Activated naive CD4-positive, alpha-beta T cell treated with anti-CD3 and anti-CD28 coated beads, Interleukin-2, amount 50 U/mL, for 24 hours (primary cell): ENCODE data around the gene LIN7C.
A peak's percentile ranks its signal among the peaks of the same experiment; 100 is the strongest.

Source experiments
- H3K27ac Mint-ChIP-seq: one replicate; pipeline ENCODE4 v1.8.0; 2021; ENCODE audit warnings: mild to moderate bottlenecking, mixed read lengths
- H3K27me3 Mint-ChIP-seq: one replicate; pipeline ENCODE4 v1.8.0; 2021; ENCODE audit warnings: mixed read lengths
- H3K36me3 Mint-ChIP-seq: one replicate; pipeline ENCODE4 v1.8.0; 2021; ENCODE audit warnings: mixed read lengths
- H3K4me1 Mint-ChIP-seq: one replicate; pipeline ENCODE4 v1.8.0; 2021; ENCODE audit warnings: mixed read lengths
- H3K4me3 Mint-ChIP-seq: one replicate; pipeline ENCODE4 v1.8.0; 2021; ENCODE audit warnings: mild to moderate bottlenecking, mixed read lengths
- H3K9me3 Mint-ChIP-seq: one replicate; pipeline ENCODE4 v1.8.0; 2021; ENCODE audit warnings: mixed read lengths

The LIN7C gene

GRCh38 chr11:27506200-27507182 lies at the start of gene LIN7C:
Gene LIN7C, minus strand, starts transcription at chr11:27506769. Its CDS starts 17 bp downstream, at chr11:27506752.
- Mint-ChIP-seq H3K36me3 (peaks cover 8% of the 10 kb centered on the region), H3K9me3 (no peaks in the 10 kb centered on the region), H3K27ac (peak within 1 kb of the TSS; percentile 99), H3K27me3 (no peaks in the 10 kb centered on the region), H3K4me1 (peaks cover 55% of the 10 kb centered on the region), H3K4me3 (peak within 1 kb of the TSS; percentile 99)

GRCh38 chr11:27555264-27555663 lies 48.7 kb upstream of the LIN7C start:
- Mint-ChIP-seq H3K27ac (no peak overlapping the region), H3K4me3 (no peak overlapping the region), H3K9me3 (no peaks in the 10 kb centered on the region), H3K4me1 (no peaks in the 10 kb centered on the region), H3K27me3 (no peaks in the 10 kb centered on the region), H3K36me3 (peaks cover 4% of the 10 kb centered on the region)

- H3K27ac Mint-ChIP-seq, result no peak overlapping the region
- H3K9me3 Mint-ChIP-seq, result no peaks in the 10 kb centered on the region
- H3K27me3 Mint-ChIP-seq, result no peaks in the 10 kb centered on the region
- H3K36me3 Mint-ChIP-seq, result peaks cover 3% of the 10 kb centered on the region
- H3K4me3 Mint-ChIP-seq, result no peak overlapping the region
- H3K4me1 Mint-ChIP-seq, result no peaks in the 10 kb centered on the region
Observed at GRCh38 chr11:27553186-27553585, 46.6 kb upstream of the LIN7C start.

GRCh38 chr11:27552341-27552740 lies 45.8 kb upstream of the LIN7C start:
- Mint-ChIP-seq H3K36me3 (peaks cover 3% of the 10 kb centered on the region), H3K27ac (no peak overlapping the region), H3K4me1 (no peaks in the 10 kb centered on the region), H3K27me3 (no peaks in the 10 kb centered on the region), H3K9me3 (no peaks in the 10 kb centered on the region), H3K4me3 (no peak overlapping the region)

- no peaks in the 10 kb centered on the region for H3K27me3 Mint-ChIP-seq
- H3K27ac Mint-ChIP-seq, result no peak overlapping the region
- no peaks in the 10 kb centered on the region for H3K4me1 Mint-ChIP-seq
- H3K9me3 Mint-ChIP-seq, result no peaks in the 10 kb centered on the region
- no peak overlapping the region for H3K4me3 Mint-ChIP-seq
- peaks cover 3% of the 10 kb centered on the region for H3K36me3 Mint-ChIP-seq
Observed at GRCh38 chr11:27551127-27551526, 44.6 kb upstream of the LIN7C start.

- peaks cover 16% of the 10 kb centered on the region for H3K36me3 Mint-ChIP-seq
- H3K4me1 Mint-ChIP-seq, result no peaks in the 10 kb centered on the region
- H3K9me3 Mint-ChIP-seq, result no peaks in the 10 kb centered on the region
- H3K4me3 Mint-ChIP-seq, result no peak overlapping the region
- H3K27me3 Mint-ChIP-seq, result no peaks in the 10 kb centered on the region
- no peak overlapping the region for H3K27ac Mint-ChIP-seq
Observed at GRCh38 chr11:27545946-27546345, 39.4 kb upstream of the LIN7C start.

- Mint-ChIP-seq H3K36me3 (peaks cover 17% of the 10 kb centered on the region), H3K9me3 (no peaks in the 10 kb centered on the region), H3K4me1 (no peaks in the 10 kb centered on the region)
Observed at GRCh38 chr11:27545035-27545434, 38.5 kb upstream of the LIN7C start.

GRCh38 chr11:27541790-27542189 lies 35.2 kb upstream of the LIN7C start:
- Mint-ChIP-seq H3K27me3 (no peaks in the 10 kb centered on the region), H3K36me3 (peaks cover 17% of the 10 kb centered on the region), H3K4me3 (no peak overlapping the region), H3K27ac (no peak overlapping the region), H3K4me1 (no peaks in the 10 kb centered on the region), H3K9me3 (no peaks in the 10 kb centered on the region)

More at GRCh38 chr11:27545035-27545434, 38.5 kb upstream of the LIN7C start:
- Mint-ChIP-seq H3K4me3 (no peak overlapping the region), H3K27me3 (no peaks in the 10 kb centered on the region), H3K27ac (no peak overlapping the region)

- Mint-ChIP-seq H3K9me3 (no peaks in the 10 kb centered on the region), H3K36me3 (peaks cover 17% of the 10 kb centered on the region), H3K4me3 (no peak overlapping the region), H3K4me1 (no peaks in the 10 kb centered on the region), H3K27me3 (no peaks in the 10 kb centered on the region), H3K27ac (no peak overlapping the region)
Observed at GRCh38 chr11:27540051-27540450, 33.5 kb upstream of the LIN7C start.

GRCh38 chr11:27535103-27535502 lies 28.5 kb upstream of the LIN7C start:
- no peak overlapping the region for H3K27ac Mint-ChIP-seq
- H3K9me3 Mint-ChIP-seq, result no peaks in the 10 kb centered on the region
- H3K4me3 Mint-ChIP-seq, result no peak overlapping the region
- H3K36me3 Mint-ChIP-seq, result peaks cover 3% of the 10 kb centered on the region
- H3K27me3 Mint-ChIP-seq, result no peaks in the 10 kb centered on the region
- no peaks in the 10 kb centered on the region for H3K4me1 Mint-ChIP-seq

- no peaks in the 10 kb centered on the region for H3K27me3 Mint-ChIP-seq
- H3K4me1 Mint-ChIP-seq, result no peaks in the 10 kb centered on the region
- no peak overlapping the region for H3K27ac Mint-ChIP-seq
- no peak overlapping the region for H3K4me3 Mint-ChIP-seq
- H3K9me3 Mint-ChIP-seq, result no peaks in the 10 kb centered on the region
- H3K36me3 Mint-ChIP-seq, result peaks cover 2% of the 10 kb centered on the region
Observed at GRCh38 chr11:27532652-27533325, 26.2 kb upstream of the LIN7C start.

GRCh38 chr11:27528712-27529111 lies 22.1 kb upstream of the LIN7C start:
- no peaks in the 10 kb centered on the region for H3K4me1 Mint-ChIP-seq
- H3K27ac Mint-ChIP-seq, result no peak overlapping the region
- no peaks in the 10 kb centered on the region for H3K9me3 Mint-ChIP-seq
- no peaks in the 10 kb centered on the region for H3K27me3 Mint-ChIP-seq
- peaks cover 4% of the 10 kb centered on the region for H3K36me3 Mint-ChIP-seq
- no peak overlapping the region for H3K4me3 Mint-ChIP-seq

GRCh38 chr11:27526535-27526934 lies 20.0 kb upstream of the LIN7C start:
- H3K4me3 Mint-ChIP-seq, result no peak overlapping the region
- H3K36me3 Mint-ChIP-seq, result peaks cover 4% of the 10 kb centered on the region
- no peak overlapping the region for H3K27ac Mint-ChIP-seq
- no peaks in the 10 kb centered on the region for H3K4me1 Mint-ChIP-seq
- no peaks in the 10 kb centered on the region for H3K9me3 Mint-ChIP-seq
- H3K27me3 Mint-ChIP-seq, result no peaks in the 10 kb centered on the region

- H3K9me3 Mint-ChIP-seq, result no peaks in the 10 kb centered on the region
- peaks cover 4% of the 10 kb centered on the region for H3K36me3 Mint-ChIP-seq
- H3K27ac Mint-ChIP-seq, result no peak overlapping the region
- H3K27me3 Mint-ChIP-seq, result no peaks in the 10 kb centered on the region
- no peak overlapping the region for H3K4me3 Mint-ChIP-seq
- no peaks in the 10 kb centered on the region for H3K4me1 Mint-ChIP-seq
Observed at GRCh38 chr11:27525824-27526516, 19.4 kb upstream of the LIN7C start.

- Mint-ChIP-seq H3K27me3 (no peaks in the 10 kb centered on the region), H3K4me3 (no peak overlapping the region), H3K36me3 (peaks cover 7% of the 10 kb centered on the region), H3K27ac (no peak overlapping the region), H3K9me3 (no peaks in the 10 kb centered on the region), H3K4me1 (no peaks in the 10 kb centered on the region)
Observed at GRCh38 chr11:27524155-27524554, 17.6 kb upstream of the LIN7C start.
